ENCODE measurements around the gene STX12.
A peak's percentile ranks its signal among the peaks of the same experiment; 100 is the strongest.

The STX12 gene

GRCh38 chr1:27752360-27752759 lies 20.7 kb upstream of the STX12 start:
- no peak overlapping the region for H3K27ac ChIP-seq (ENCODE audit: low read depth, low read length)
- no peak overlapping the region for H3K9ac ChIP-seq (ENCODE audit: low read length in 5 of 5)
- peaks cover 0 to 13% (median 10%) of the 10 kb centered on the region in 5 donors for H3K4me1 ChIP-seq (ENCODE audit: control insufficient read depth in 5 of 5, insufficient read depth in 5 of 5, low read length in 5 of 5)
- H3K9me3 ChIP-seq (ENCODE audit: control insufficient read depth in 5 of 5, low read length in 5 of 5), result no peaks in the 10 kb centered on the region
- H3K36me3 ChIP-seq (ENCODE audit: control insufficient read depth in 5 of 5, insufficient read depth in 5 of 5, low read length in 5 of 5), result peaks cover 24 to 58% (median 42%) of the 10 kb centered on the region in 5 donors
- no peaks in the 10 kb centered on the region for H3K27me3 ChIP-seq (ENCODE audit: control insufficient read depth in 5 of 5, insufficient read depth in 4 of 5, low read length in 5 of 5)
- H3K4me3 ChIP-seq (ENCODE audit: low read depth in 1 of 5, low read length in 5 of 5), result no peak overlapping the region

DNA sequence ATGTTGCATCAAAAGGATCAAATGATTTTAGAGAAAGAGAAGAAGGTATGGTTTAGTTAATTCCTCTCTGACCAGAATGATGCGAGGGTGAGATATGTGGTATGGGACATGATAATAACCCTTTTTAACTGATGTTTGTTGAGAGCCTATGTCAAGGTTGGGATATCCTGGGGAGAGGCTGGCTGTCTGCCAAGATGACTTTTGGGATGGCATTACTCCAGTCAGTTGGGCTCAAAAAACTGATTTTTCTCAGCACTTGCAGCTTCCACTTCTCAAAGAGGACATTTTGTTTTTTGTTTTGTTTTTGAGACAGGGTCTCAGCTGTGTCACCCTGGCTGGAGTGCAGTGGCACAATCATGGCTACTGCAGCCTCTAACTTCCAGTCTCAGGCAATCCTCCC lies 17.7 kb upstream of the STX12 start:
- Histone ChIP-seq H3K4me3 (ENCODE audit: low read depth in 1 of 5, low read length in 5 of 5) (no peak overlapping the region), H3K27ac (ENCODE audit: low read depth, low read length) (peak overlapping the region; percentile 52), H3K9me3 (ENCODE audit: control insufficient read depth in 5 of 5, low read length in 5 of 5) (no peaks in the 10 kb centered on the region), H3K4me1 (ENCODE audit: control insufficient read depth in 5 of 5, insufficient read depth in 5 of 5, low read length in 5 of 5) (peaks cover 0 to 13% (median 10%) of the 10 kb centered on the region in 5 donors), H3K36me3 (ENCODE audit: control insufficient read depth in 5 of 5, insufficient read depth in 5 of 5, low read length in 5 of 5) (peaks cover 24 to 63% (median 46%) of the 10 kb centered on the region in 5 donors), H3K9ac (ENCODE audit: low read length in 5 of 5) (no peak overlapping the region), H3K27me3 (ENCODE audit: control insufficient read depth in 5 of 5, insufficient read depth in 4 of 5, low read length in 5 of 5) (no peaks in the 10 kb centered on the region)

DNA sequence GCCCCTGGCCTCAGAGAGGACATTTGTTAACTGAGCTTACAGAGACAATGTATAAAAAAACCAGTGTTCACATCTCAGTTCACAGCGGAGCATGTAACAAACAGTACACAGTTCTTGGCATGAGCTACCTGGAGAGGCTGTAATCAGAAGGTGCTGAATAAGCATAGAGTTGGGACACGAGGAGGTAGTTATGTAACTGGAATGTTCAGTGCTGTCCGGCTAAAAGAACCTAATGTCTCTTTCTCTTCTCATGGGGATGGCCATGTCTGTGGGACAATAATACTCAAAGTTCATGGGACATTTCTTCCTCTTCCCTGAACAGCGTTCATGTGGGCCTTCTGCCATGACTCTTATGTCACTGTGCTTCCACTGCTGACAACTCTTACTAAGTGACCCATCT lies 17.2 kb upstream of the STX12 start:
- Histone ChIP-seq H3K36me3 (ENCODE audit: control insufficient read depth in 5 of 5, insufficient read depth in 5 of 5, low read length in 5 of 5) (peaks cover 23 to 61% (median 44%) of the 10 kb centered on the region in 5 donors), H3K9ac (ENCODE audit: low read length in 5 of 5) (no peak overlapping the region)

GRCh38 chr1:27759236-27759635 lies 13.8 kb upstream of the STX12 start:
- Histone ChIP-seq H3K27ac (ENCODE audit: low read depth, low read length) (no peak overlapping the region), H3K9ac (ENCODE audit: low read length in 5 of 5) (no peak overlapping the region), H3K9me3 (ENCODE audit: control insufficient read depth in 5 of 5, low read length in 5 of 5) (no peaks in the 10 kb centered on the region), H3K4me3 (ENCODE audit: low read depth in 1 of 5, low read length in 5 of 5) (no peak overlapping the region), H3K27me3 (ENCODE audit: control insufficient read depth in 5 of 5, insufficient read depth in 4 of 5, low read length in 5 of 5) (no peaks in the 10 kb centered on the region), H3K4me1 (ENCODE audit: control insufficient read depth in 5 of 5, insufficient read depth in 5 of 5, low read length in 5 of 5) (peaks cover 0 to 13% (median 10%) of the 10 kb centered on the region in 5 donors), H3K36me3 (ENCODE audit: control insufficient read depth in 5 of 5, insufficient read depth in 5 of 5, low read length in 5 of 5) (peaks cover 22 to 60% (median 47%) of the 10 kb centered on the region in 5 donors)

More for the DNA sequence above, 17.2 kb upstream of the STX12 start:
- Histone ChIP-seq H3K4me1 (ENCODE audit: control insufficient read depth in 5 of 5, insufficient read depth in 5 of 5, low read length in 5 of 5) (peaks cover 0 to 13% (median 10%) of the 10 kb centered on the region in 5 donors), H3K27ac (ENCODE audit: low read depth, low read length) (peak overlapping the region; percentile 52), H3K27me3 (ENCODE audit: control insufficient read depth in 5 of 5, insufficient read depth in 4 of 5, low read length in 5 of 5) (no peaks in the 10 kb centered on the region), H3K9me3 (ENCODE audit: control insufficient read depth in 5 of 5, low read length in 5 of 5) (no peaks in the 10 kb centered on the region), H3K4me3 (ENCODE audit: low read depth in 1 of 5, low read length in 5 of 5) (no peak overlapping the region)

DNA sequence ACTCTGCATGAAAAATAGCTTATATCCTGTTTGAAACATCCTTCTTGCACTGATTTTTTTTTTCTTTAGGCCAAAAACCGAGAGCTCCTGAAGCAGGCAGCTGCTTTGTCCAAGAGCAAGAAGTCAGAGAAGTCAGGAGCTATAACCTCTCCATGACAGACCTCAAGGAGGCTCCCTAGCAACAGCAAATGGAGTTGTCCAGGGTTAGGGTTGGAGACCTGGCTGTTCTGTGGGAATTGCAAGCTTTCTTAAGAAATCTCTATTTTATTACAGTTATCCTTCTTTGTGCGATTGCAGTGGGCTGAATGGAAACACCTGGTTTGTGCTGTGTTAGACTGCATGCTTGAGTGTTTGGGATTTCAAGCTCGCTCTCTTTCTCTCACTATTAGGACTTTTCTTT lies 12.6 kb upstream of the STX12 start:
- Histone ChIP-seq H3K4me3 (ENCODE audit: low read depth in 1 of 5, low read length in 5 of 5) (no peak overlapping the region), H3K9ac (ENCODE audit: low read length in 5 of 5) (peak overlapping the region in 1 of 5 donors; percentile 24), H3K4me1 (ENCODE audit: control insufficient read depth in 5 of 5, insufficient read depth in 5 of 5, low read length in 5 of 5) (peaks cover 0 to 10% (median 7%) of the 10 kb centered on the region in 5 donors), H3K9me3 (ENCODE audit: control insufficient read depth in 5 of 5, low read length in 5 of 5) (no peaks in the 10 kb centered on the region), H3K27ac (ENCODE audit: low read depth, low read length) (no peak overlapping the region), H3K36me3 (ENCODE audit: control insufficient read depth in 5 of 5, insufficient read depth in 5 of 5, low read length in 5 of 5) (peaks cover 22 to 53% (median 38%) of the 10 kb centered on the region in 5 donors), H3K27me3 (ENCODE audit: control insufficient read depth in 5 of 5, insufficient read depth in 4 of 5, low read length in 5 of 5) (no peaks in the 10 kb centered on the region)

GRCh38 chr1:27762033-27762432 lies 11.0 kb upstream of the STX12 start:
- no peaks in the 10 kb centered on the region for H3K27me3 ChIP-seq (ENCODE audit: control insufficient read depth in 5 of 5, insufficient read depth in 4 of 5, low read length in 5 of 5)
- H3K36me3 ChIP-seq (ENCODE audit: control insufficient read depth in 5 of 5, insufficient read depth in 5 of 5, low read length in 5 of 5), result peaks cover 22 to 43% (median 33%) of the 10 kb centered on the region in 5 donors
- no peak overlapping the region for H3K27ac ChIP-seq (ENCODE audit: low read depth, low read length)
- H3K9me3 ChIP-seq (ENCODE audit: control insufficient read depth in 5 of 5, low read length in 5 of 5), result no peaks in the 10 kb centered on the region
- H3K4me1 ChIP-seq (ENCODE audit: control insufficient read depth in 5 of 5, insufficient read depth in 5 of 5, low read length in 5 of 5), result no peaks in the 10 kb centered on the region
- H3K4me3 ChIP-seq (ENCODE audit: low read depth in 1 of 5, low read length in 5 of 5), result no peak overlapping the region
- no peak overlapping the region for H3K9ac ChIP-seq (ENCODE audit: low read length in 5 of 5)

DNA sequence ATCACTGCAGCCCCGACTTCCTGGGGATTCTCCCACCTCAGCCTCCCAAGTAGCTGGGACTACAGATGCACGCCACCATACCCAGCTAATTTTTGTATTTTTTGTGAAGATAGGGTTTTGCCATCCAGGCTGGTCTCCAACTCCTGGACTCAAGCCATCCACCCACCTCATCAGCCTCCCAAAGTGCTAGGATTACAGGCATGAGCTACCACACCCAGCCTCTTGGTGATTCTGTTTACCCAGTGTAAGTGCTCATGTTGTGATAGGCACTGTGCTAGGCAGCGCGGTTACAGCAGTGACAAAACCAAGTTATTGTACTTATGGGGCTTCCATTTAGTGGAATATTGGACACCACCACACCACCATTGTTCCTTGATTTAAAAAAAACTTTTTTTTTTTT lies 9.7 kb upstream of the STX12 start:
- Histone ChIP-seq H3K27ac (ENCODE audit: low read depth, low read length) (no peak overlapping the region), H3K27me3 (ENCODE audit: control insufficient read depth in 5 of 5, insufficient read depth in 4 of 5, low read length in 5 of 5) (no peaks in the 10 kb centered on the region), H3K36me3 (ENCODE audit: control insufficient read depth in 5 of 5, insufficient read depth in 5 of 5, low read length in 5 of 5) (peaks cover 18 to 37% (median 28%) of the 10 kb centered on the region in 5 donors), H3K4me1 (ENCODE audit: control insufficient read depth in 5 of 5, insufficient read depth in 5 of 5, low read length in 5 of 5) (no peaks in the 10 kb centered on the region), H3K4me3 (ENCODE audit: low read depth in 1 of 5, low read length in 5 of 5) (no peak overlapping the region), H3K9ac (ENCODE audit: low read length in 5 of 5) (no peak overlapping the region), H3K9me3 (ENCODE audit: control insufficient read depth in 5 of 5, low read length in 5 of 5) (no peaks in the 10 kb centered on the region)

DNA sequence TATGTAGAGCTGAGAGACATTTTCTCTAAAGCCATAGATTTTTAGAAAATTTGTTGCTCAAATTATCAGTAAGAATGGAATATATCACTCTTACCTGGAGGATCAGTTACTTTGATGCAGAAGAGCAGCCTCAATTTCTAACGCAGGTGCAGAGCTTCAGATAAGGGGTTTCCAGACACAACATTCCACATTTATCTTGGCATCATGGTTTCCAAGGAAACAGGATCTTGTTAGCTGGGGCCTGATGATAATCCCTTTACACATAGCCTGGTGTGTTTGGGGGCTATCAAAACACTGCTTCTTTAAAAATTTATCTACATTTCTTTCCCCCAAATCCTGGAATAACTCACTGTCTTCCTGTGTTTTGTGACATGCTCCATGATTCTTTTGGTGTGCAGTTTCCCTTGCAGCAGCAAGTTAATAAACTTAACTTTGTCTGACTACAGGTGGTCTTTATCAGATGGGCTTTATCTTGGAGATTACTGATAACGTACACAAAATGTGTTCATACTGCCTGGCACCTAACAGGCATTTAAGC lies 2.7 kb upstream of the STX12 start:
- Histone ChIP-seq H3K27ac (ENCODE audit: low read depth, low read length) (no peak overlapping the region), H3K9ac (ENCODE audit: low read length in 5 of 5) (no peak overlapping the region)

DNA sequence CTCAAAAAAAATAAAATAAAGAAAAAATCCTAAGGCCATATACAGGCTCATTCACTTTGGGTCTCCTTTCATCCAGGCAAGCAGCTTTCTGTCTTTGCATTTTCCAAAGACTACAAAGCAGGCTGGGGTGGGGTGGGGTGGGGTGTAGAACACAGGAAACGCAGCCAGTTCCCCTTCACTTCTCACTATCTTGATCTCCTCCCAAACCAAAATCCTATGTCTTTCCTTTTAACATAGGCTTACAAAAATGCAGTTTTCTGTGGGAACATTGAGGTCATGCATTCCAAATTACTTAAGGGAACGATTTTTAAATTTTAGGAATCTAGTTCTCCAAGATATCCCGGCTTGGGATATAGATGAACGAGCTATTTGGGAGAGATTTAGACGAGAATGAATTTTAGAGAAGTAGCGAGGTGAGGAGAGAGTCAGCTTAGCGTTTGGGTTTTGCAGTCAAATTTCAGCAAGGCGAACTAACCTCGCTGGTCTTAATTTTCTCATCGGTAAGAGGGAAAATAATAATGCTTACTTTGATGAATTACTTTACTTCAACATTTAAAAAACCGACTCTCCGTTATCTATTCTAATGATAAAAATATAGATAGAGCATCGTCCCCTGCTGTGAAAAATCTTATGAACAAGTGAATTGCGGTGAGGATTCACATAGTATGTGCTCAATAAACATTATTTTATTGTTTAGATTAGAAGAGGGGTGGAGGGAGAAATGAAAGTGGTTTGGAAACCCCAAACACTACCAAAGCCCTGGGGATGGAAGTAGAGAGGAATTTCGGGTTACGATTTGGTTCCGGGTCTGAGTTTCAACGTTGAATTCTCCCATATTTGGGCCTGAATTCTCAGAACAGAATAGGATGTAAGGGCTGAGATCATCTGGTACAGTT lies 735 bp upstream of the STX12 start:
- peak overlapping the region; percentile 96 for H3K27ac ChIP-seq (ENCODE audit: low read depth, low read length)
- peaks cover 2 to 29% (median 21%) of the 10 kb centered on the region in 5 donors for H3K4me1 ChIP-seq (ENCODE audit: control insufficient read depth in 5 of 5, insufficient read depth in 5 of 5, low read length in 5 of 5)
- peak overlapping the region in 4 of 5 donors; percentile 39 to 81 (median 55) for H3K9ac ChIP-seq (ENCODE audit: low read length in 5 of 5)
- no peaks in the 10 kb centered on the region for H3K9me3 ChIP-seq (ENCODE audit: control insufficient read depth in 5 of 5, low read length in 5 of 5)
- no peaks in the 10 kb centered on the region for H3K27me3 ChIP-seq (ENCODE audit: control insufficient read depth in 5 of 5, insufficient read depth in 4 of 5, low read length in 5 of 5)
- H3K4me3 ChIP-seq (ENCODE audit: low read depth in 1 of 5, low read length in 5 of 5), result peak overlapping the region; percentile 55 to 97 (median 67)
- peaks cover 0 to 7% (median 0%) of the 10 kb centered on the region in 5 donors for H3K36me3 ChIP-seq (ENCODE audit: control insufficient read depth in 5 of 5, insufficient read depth in 5 of 5, low read length in 5 of 5)

More for the DNA sequence above, 2.7 kb upstream of the STX12 start:
- Histone ChIP-seq H3K4me1 (ENCODE audit: control insufficient read depth in 5 of 5, insufficient read depth in 5 of 5, low read length in 5 of 5) (peaks cover 2 to 26% (median 21%) of the 10 kb centered on the region in 5 donors), H3K27me3 (ENCODE audit: control insufficient read depth in 5 of 5, insufficient read depth in 4 of 5, low read length in 5 of 5) (no peaks in the 10 kb centered on the region), H3K36me3 (ENCODE audit: control insufficient read depth in 5 of 5, insufficient read depth in 5 of 5, low read length in 5 of 5) (no peaks in the 10 kb centered on the region), H3K4me3 (ENCODE audit: low read depth in 1 of 5, low read length in 5 of 5) (no peak overlapping the region), H3K9me3 (ENCODE audit: control insufficient read depth in 5 of 5, low read length in 5 of 5) (no peaks in the 10 kb centered on the region)
